Esophagus muscularis mucosa (tissue), 4 donors: ENCODE data around the gene CTIF.

ENCODE experiments used
- CTCF ChIP-seq, 3 experiments: fragments of 200-600 bp in 2 of 3; fragments of 450-650 bp in 1 of 3; sonication (generic) in 2 of 3; IDR thresholded peaks; one replicate each; pipeline ENCODE4 v1.5.1; 2017 to 2019; ENCODE audit warnings: antibody characterized with exemption in 3 of 3, mild to moderate bottlenecking in 2 of 3, moderate library complexity in 1 of 3
- EP300 ChIP-seq: sonication (generic); formaldehyde crosslinking; IDR thresholded peaks from one replicate; pipeline ENCODE4 v1.6.1; 2017; ENCODE audit warnings: antibody characterized with exemption
- POLR2AphosphoS5 ChIP-seq, 2 donors: sonication (generic); formaldehyde crosslinking; IDR thresholded peaks; one replicate each; pipeline ENCODE4 v1.6.1; 2017; ENCODE audit warnings: antibody characterized with exemption in 2 of 2

DNA sequence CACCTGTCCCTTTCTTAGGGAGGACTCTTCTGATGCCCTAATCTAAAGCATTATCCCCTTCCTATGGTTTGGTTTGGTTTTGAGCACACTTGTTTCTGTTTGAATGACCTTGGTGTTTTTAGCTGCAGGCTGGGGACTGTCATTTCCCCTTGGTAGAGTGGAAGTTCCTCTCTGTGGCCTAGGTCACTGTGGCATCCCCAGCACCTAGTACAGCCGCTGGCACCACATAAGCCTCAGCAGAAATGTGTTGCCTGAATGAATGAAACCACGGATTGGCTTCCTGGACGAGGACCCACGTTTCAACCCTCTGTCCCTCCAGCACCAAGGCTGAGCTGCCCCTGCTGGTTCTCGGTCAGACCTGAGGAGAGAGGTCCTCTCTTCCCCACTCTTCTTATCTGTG is 159.9 kb downstream of the CTIF start:
- TF ChIP-seq CTCF (IDR thresholded peaks at IDR 0.05) (no peak), POLR2AphosphoS5 (IDR thresholded peaks at IDR 0.05) (no peak), EP300 (no peak)
